ENCODE measurements around the gene RER1. TPM values are rescaled to one million over a fixed set of nuclear protein-coding genes. Genes with fewer than 3 reads are reported as not detected.

The RER1 gene
- total RNA-seq, 1 experiment from 2014 or later = 155 TPM

GRCh38 chr1:2363847-2364513, 27.7 kb upstream of the RER1 start:
- intact Hi-C loops (cut with micrococcal nuclease) = no loop called here
- Histone ChIP-seq H2AFZ (ENCODE audit: low read depth, low read length, poor library complexity, severe bottlenecking) (no peak overlapping the region), H3K9me2 (ENCODE audit: insufficient read depth) (no peaks in the 10 kb centered on the region), H3K27me3 (ENCODE audit: insufficient read depth, low read length) (no peaks in the 10 kb centered on the region), H3K9me3 (ENCODE audit: control insufficient read depth in 1 of 2, insufficient read depth in 1 of 2, low read depth in 1 of 2, low read length in 2 of 2) (no peaks in the 10 kb centered on the region), H3K79me2 (ENCODE audit: insufficient read depth, low read length) (no peaks in the 10 kb centered on the region), H3K4me2 (ENCODE audit: low read length) (no peak overlapping the region), H3K4me1 (ENCODE audit: control insufficient read depth in 1 of 2, insufficient read depth in 2 of 2, low read length in 2 of 2) (peaks cover 13 to 15% of the 10 kb centered on the region in 2 experiments; a peak in 3 of 4 replicates), H3K27ac (ENCODE audit: low read depth, low read length) (no peak overlapping the region), H3K4me3 (replicated peaks in 1 of 2; ENCODE audit: low read depth in 1 of 2, low read length in 2 of 2) (no peak overlapping the region), H4K20me1 (ENCODE audit: insufficient read depth) (no peaks in the 10 kb centered on the region), H3K36me3 (ENCODE audit: control insufficient read depth in 1 of 2, insufficient read depth in 2 of 2, low read length in 2 of 2) (no peaks in the 10 kb centered on the region), H3K9ac (ENCODE audit: low read length) (no peak overlapping the region)
- CTCF ChIA-PET = no interaction called here
- TF ChIP-seq ELF1 (IDR thresholded peaks at IDR 0.05; ENCODE audit: borderline replicate concordance, low read depth) (no peak), ZFX (IDR thresholded peaks at IDR 0.05) (no peak), POLR2AphosphoS5 (IDR thresholded peaks at IDR 0.05; ENCODE audit: low read depth, low read length) (no peak), EZH2phosphoT487 (IDR thresholded peaks at IDR 0.05; ENCODE audit: borderline replicate concordance) (no peak), ZBTB33 (IDR thresholded peaks at IDR 0.05; ENCODE audit: extremely low read depth, insufficient replicate concordance, low read length) (no peak), SRF (IDR thresholded peaks at IDR 0.05; ENCODE audit: low read depth) (no peak), CEBPB (IDR thresholded peaks at IDR 0.05; ENCODE audit: low read depth) (no peak), FOSL1 (IDR thresholded peaks at IDR 0.05; ENCODE audit: low read depth) (no peak), CBX3 (IDR thresholded peaks at IDR 0.05; ENCODE audit: low read depth) (no peak), EGR1 (IDR thresholded peaks at IDR 0.05; ENCODE audit: low read depth) (no peak), ZNF274 (IDR thresholded peaks at IDR 0.05; ENCODE audit: low read depth, low read length) (no peak), YY1 (IDR thresholded peaks at IDR 0.05; ENCODE audit: extremely low read depth, insufficient replicate concordance, low read depth, low read length) (no peak), CTCF (IDR thresholded peaks at IDR 0.05 in 2 of 3, conservative IDR thresholded peaks at IDR 0.05 in 1 of 3; ENCODE audit: borderline replicate concordance in 1 of 3, insufficient read depth in 1 of 3, low read depth in 2 of 3, low read length in 2 of 3) (no peak), ATF3 (IDR thresholded peaks at IDR 0.05) (no peak)
- no TSS peak for BruUV-seq (replicated peaks)
- RAD21 ChIA-PET (ENCODE audit: low non-redundant PET in 1 of 2, low total read pairs in 2 of 2, uncharacterized antibody in 2 of 2, unreplicated experiment in 2 of 2) = no interaction called here
- DNase-seq (ENCODE audit: low read depth, low spot score) (no peak), ATAC-seq (no peak)
- POLR2A ChIA-PET = no interaction called here
